Measurements from ENCODE around the gene SRD5A2. TPM values are rescaled to one million over a fixed set of nuclear protein-coding genes. Genes with fewer than 3 reads are reported as not detected.

SRD5A2 gene
- total and polyA plus RNA-seq, 2 donors from 2014 or later: 0.15 to 0.22 TPM

DNA sequence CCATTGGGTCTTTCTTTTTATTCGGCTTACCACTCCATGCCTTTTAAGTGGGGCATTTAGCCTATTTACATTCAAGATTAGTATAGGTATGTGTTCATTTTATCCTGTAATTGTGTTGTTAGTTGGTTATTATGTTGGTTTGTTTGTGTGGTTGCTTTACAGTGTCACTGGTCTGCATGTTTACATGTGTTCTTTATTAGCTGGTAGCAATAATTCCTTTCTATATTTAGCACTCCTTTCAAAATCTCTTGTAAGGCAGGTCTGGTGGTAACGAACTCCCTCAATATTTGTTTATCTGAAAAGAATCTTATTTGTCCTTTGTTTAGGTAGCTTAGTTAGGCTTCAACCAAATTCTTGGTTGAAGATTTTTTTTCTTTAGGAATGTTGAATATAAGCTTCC is 97.5 kb downstream of the SRD5A2 start:
- intact Hi-C loops (cut with DNase I): no loop called here
- DNase-seq (no peak), FAIRE-seq (no peak)
- Histone ChIP-seq H3K9ac (ENCODE audit: low read length in 3 of 3) (no peak overlapping the region), H3K4me3 (ENCODE audit: low read length in 3 of 3) (no peak overlapping the region), H3K4me1 (ENCODE audit: control insufficient read depth in 2 of 3, insufficient read depth in 2 of 3, low read depth in 1 of 3, low read length in 3 of 3) (no peaks in the 10 kb centered on the region), H3K27ac (ENCODE audit: low read depth in 2 of 2, low read length in 2 of 2) (no peak overlapping the region), H3K27me3 (ENCODE audit: control insufficient read depth, insufficient read depth, low read length) (no peaks in the 10 kb centered on the region), H3K9me3 (ENCODE audit: control insufficient read depth in 2 of 3, insufficient read depth in 1 of 3, low read length in 3 of 3) (no peaks in the 10 kb centered on the region), H3K36me3 (ENCODE audit: control insufficient read depth in 2 of 3, insufficient read depth in 3 of 3, low read length in 3 of 3) (no peaks in the 10 kb centered on the region)
- no peak for TF ChIP-seq CTCF (IDR thresholded peaks at IDR 0.05; ENCODE audit: borderline replicate concordance, extremely low read depth, insufficient read depth)

DNA sequence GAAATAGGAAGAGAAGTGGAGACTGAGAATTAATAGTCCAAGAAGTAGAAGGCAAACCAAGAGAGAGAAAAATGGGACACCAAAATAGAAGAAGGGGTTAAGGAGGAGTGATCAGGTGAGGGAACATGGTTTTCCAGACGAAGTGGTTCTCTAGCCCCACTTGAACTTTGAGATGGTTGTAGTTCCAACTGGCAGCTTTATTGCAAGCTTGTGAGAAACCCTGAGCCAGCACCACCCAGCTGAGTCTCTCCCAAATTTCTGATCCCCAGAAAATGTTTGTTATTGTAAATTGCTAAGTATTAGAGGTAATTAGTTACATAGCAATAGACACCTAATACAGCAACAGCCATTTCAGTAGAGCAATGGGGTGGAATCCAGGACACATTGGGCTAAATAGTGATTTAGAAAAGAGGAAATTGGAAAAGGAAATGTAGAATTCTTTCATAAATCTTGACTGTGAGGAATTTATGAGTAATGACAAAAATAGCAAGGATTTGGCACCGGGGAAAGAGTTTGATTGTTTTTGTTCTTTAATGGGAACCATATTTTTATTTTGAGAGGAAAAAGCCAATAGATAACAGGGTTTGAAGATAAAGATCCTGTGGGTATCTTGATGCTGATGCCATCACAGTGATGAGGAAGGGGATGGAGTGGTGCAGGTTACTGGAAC is 104.1 kb downstream of the SRD5A2 start:
- no peaks in the 10 kb centered on the region for H3K36me3 ChIP-seq (ENCODE audit: control insufficient read depth in 2 of 3, insufficient read depth in 3 of 3, low read length in 3 of 3)
- no peak for TF ChIP-seq CTCF (IDR thresholded peaks at IDR 0.05; ENCODE audit: borderline replicate concordance, extremely low read depth, insufficient read depth)
- no peak for DNase-seq
- H3K4me3 ChIP-seq (ENCODE audit: low read length in 3 of 3): no peak overlapping the region
- H3K4me1 ChIP-seq (ENCODE audit: control insufficient read depth in 2 of 3, insufficient read depth in 2 of 3, low read depth in 1 of 3, low read length in 3 of 3): no peaks in the 10 kb centered on the region
- H3K9me3 ChIP-seq (ENCODE audit: control insufficient read depth in 2 of 3, insufficient read depth in 1 of 3, low read length in 3 of 3): no peaks in the 10 kb centered on the region
- intact Hi-C loops (cut with DNase I): no loop called here
- H3K27ac ChIP-seq (ENCODE audit: low read depth in 2 of 2, low read length in 2 of 2): no peak overlapping the region
- H3K9ac ChIP-seq (ENCODE audit: low read length in 3 of 3): no peak overlapping the region
- H3K27me3 ChIP-seq (ENCODE audit: control insufficient read depth, insufficient read depth, low read length): no peaks in the 10 kb centered on the region
- FAIRE-seq: no peak

- H3K9ac ChIP-seq (ENCODE audit: low read length in 3 of 3): no peak overlapping the region
- H3K4me3 ChIP-seq (ENCODE audit: low read length in 3 of 3): no peak overlapping the region
- H3K9me3 ChIP-seq (ENCODE audit: control insufficient read depth in 2 of 3, insufficient read depth in 1 of 3, low read length in 3 of 3): no peaks in the 10 kb centered on the region
- no peaks in the 10 kb centered on the region for H3K36me3 ChIP-seq (ENCODE audit: control insufficient read depth in 2 of 3, insufficient read depth in 3 of 3, low read length in 3 of 3)
- intact Hi-C loops (cut with DNase I): no loop called here
- DNase-seq: no peak
- no peak for TF ChIP-seq CTCF (IDR thresholded peaks at IDR 0.05; ENCODE audit: borderline replicate concordance, extremely low read depth, insufficient read depth)
- no peak overlapping the region for H3K27ac ChIP-seq (ENCODE audit: low read depth in 2 of 2, low read length in 2 of 2)
- no peaks in the 10 kb centered on the region for H3K27me3 ChIP-seq (ENCODE audit: control insufficient read depth, insufficient read depth, low read length)
- H3K4me1 ChIP-seq (ENCODE audit: control insufficient read depth in 2 of 3, insufficient read depth in 2 of 3, low read depth in 1 of 3, low read length in 3 of 3): no peaks in the 10 kb centered on the region
- no peak for FAIRE-seq
These were observed 105.0 kb downstream of the SRD5A2 start for GRCh38 chr2:31475692-31476091.

DNA sequence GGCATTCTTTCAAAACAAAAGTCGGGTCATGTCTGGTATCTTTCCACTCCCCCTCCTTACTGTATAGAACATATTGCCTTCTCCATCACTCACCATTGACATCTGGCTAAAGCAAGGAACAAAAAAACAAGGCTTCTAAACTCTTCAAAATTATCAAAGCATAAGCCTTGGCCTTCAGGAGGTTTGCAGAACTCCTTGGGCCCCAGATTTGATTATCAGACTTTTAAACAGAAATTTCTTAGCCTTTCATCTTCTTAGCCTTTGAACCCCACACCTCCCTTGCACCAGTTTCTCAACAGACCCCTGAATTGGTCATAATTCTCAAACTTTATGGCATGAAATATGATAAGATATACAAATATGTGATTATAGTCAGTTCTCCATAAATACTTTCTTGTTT is 106.4 kb downstream of the SRD5A2 start:
- H3K27me3 ChIP-seq (ENCODE audit: control insufficient read depth, insufficient read depth, low read length): no peaks in the 10 kb centered on the region
- H3K4me1 ChIP-seq (ENCODE audit: control insufficient read depth in 2 of 3, insufficient read depth in 2 of 3, low read depth in 1 of 3, low read length in 3 of 3): no peaks in the 10 kb centered on the region
- FAIRE-seq: no peak
- DNase-seq: no peak
- H3K27ac ChIP-seq (ENCODE audit: low read depth in 2 of 2, low read length in 2 of 2): no peak overlapping the region
- H3K36me3 ChIP-seq (ENCODE audit: control insufficient read depth in 2 of 3, insufficient read depth in 3 of 3, low read length in 3 of 3): no peaks in the 10 kb centered on the region
- intact Hi-C loops (cut with DNase I): no loop called here
- no peak for TF ChIP-seq CTCF (IDR thresholded peaks at IDR 0.05; ENCODE audit: borderline replicate concordance, extremely low read depth, insufficient read depth)
- H3K9me3 ChIP-seq (ENCODE audit: control insufficient read depth in 2 of 3, insufficient read depth in 1 of 3, low read length in 3 of 3): no peaks in the 10 kb centered on the region
- no peak overlapping the region for H3K9ac ChIP-seq (ENCODE audit: low read length in 3 of 3)
- no peak overlapping the region for H3K4me3 ChIP-seq (ENCODE audit: low read length in 3 of 3)

Data from kidney (tissue), 14 donors.